GM12801 (cell line): ENCODE data around the gene GALNT3.

Experiments used
- CTCF ChIP-seq: IDR thresholded peaks from one replicate; pipeline ENCODE4 v1.5.1; 2011; ENCODE audit warnings: control low read depth; ENCODE audit not compliant: insufficient read length; ENCODE audit errors: extremely low read depth

Gene GALNT3

DNA sequence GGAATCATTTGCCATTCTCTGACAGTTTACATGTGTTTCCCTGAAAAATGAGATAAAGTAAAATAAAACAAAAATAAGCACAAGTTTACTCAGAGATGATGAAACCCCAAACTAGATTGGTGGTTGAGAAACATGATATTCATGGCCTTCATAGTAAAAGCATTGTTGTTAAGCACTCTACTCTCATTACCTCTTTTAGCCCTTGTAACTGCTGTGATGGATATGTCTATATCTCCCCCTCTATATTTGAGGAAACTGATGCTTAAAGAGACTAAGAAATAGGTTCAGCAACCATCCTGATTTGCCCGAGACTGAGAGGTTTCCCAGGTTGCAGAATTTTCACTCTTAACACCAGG is 33.9 kb upstream of the GALNT3 start:
- TF ChIP-seq CTCF, result no peak

DNA sequence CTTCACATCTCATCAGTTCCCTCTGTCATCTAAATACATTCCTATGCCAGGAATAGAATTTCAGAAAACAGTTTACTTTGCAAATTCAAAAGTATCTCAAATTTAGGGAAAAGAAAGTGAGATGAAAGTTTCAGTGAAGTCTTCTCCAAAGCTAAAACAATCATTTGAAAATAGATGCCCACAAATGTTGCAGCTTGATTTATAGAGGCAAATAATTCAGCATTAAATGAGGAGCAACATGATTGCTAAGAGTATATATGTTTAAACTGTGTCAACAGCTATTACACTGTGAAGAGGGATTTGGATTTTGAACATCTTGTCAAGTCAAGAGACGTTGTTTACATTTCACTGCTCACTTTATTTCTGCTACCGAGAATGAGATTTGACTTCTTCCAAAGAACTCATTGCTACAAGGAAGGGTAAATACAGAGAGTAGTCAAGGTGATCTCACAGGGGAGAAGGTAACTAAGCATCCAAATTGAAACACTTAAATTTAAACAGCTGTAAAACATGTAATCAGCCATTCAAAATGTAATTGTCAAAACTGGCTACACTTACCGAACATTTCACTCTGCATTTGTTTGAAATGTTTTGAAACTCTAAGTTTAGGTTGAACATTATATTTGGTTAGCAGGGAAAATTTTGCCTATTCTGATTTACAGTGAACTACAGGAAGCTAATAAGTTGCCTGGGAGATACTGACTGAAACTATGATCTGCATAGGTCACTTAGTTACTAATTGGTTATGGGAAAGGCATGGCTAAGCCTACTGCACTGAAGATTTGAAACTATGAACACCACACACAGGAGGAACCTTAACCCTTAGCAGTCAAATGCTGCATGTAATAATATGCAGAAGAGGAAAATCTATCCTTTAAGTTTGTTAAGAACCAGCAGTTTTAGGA is 33.2 kb upstream of the GALNT3 start:
- no peak for TF ChIP-seq CTCF

GRCh38 chr2:165825041-165825440 is 31.0 kb upstream of the GALNT3 start:
- no peak for TF ChIP-seq CTCF

- no peak for TF ChIP-seq CTCF
These were observed 26.2 kb upstream of the GALNT3 start for GRCh38 chr2:165820296-165820695.

GRCh38 chr2:165818920-165819319 is 24.9 kb upstream of the GALNT3 start:
- no peak for TF ChIP-seq CTCF

- TF ChIP-seq CTCF, result no peak
These were observed 21.5 kb upstream of the GALNT3 start for GRCh38 chr2:165815299-165816141.

- TF ChIP-seq CTCF, result no peak
These were observed 20.4 kb upstream of the GALNT3 start for GRCh38 chr2:165814473-165814872.
